Measurements from ENCODE around the gene POLR3B. TPM values are rescaled to one million over a fixed set of nuclear protein-coding genes. Genes with fewer than 3 reads are reported as not detected.

The POLR3B gene
- total and polyA plus RNA-seq, 10 of the 15 experiments (the other 5 are each of a cell fraction or from before 2014, with no cell fraction given) = 2.3 to 10.5 (median 8.0) TPM

DNA sequence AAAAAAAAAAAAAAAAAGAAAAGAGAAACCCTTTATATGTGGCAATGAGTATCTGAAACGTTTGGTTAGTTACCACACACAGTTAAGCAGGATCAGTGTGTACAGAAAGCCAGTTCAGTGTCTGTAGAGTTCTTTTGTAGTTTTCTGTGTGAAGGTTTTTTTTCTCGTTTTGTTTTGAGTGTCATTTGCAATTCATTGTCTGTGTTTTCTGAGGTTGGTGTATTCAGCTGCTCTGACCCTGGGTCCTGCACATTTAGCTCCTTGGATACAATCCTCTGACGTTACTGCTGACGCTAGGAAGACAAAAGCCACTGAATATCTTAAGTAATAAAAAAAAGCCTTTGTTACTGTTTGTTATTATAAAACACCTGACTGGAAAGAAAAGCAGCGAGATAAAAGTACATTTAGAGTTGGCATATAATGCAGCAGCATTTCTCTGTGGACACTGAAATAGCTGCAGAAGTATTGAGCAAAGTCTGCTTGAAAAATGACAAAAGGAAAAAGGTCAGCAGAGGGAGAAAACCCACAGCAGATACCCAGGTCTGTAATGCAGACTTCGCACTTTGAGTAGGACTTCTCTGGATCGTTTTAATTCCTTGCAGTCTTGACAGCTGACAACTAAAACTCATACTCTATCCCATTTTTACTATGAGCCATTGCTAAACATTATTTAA, 89.0 kb downstream of the POLR3B start:
- Histone ChIP-seq H3K79me2 (ENCODE audit: control insufficient read depth, insufficient read depth, low read length) (no peaks in the 10 kb centered on the region), H3K4me3 (no peak overlapping the region), H4K20me1 (ENCODE audit: control insufficient read depth, insufficient read depth) (no peaks in the 10 kb centered on the region), H3K4me2 (ENCODE audit: control insufficient read depth, insufficient read depth) (no peak overlapping the region), H3K4me1 (ENCODE audit: control insufficient read depth, insufficient read depth, low read length) (no peaks in the 10 kb centered on the region), H2AFZ (ENCODE audit: control insufficient read depth, low read depth, low read length) (no peak overlapping the region), H3K36me3 (ENCODE audit: control insufficient read depth in 2 of 2, insufficient read depth in 2 of 2, low read length in 1 of 2) (no peaks in the 10 kb centered on the region), H3K9me3 (replicated peaks; ENCODE audit: control insufficient read depth, insufficient read depth, low read length) (no peaks in the 10 kb centered on the region), H3K27ac (ENCODE audit: control insufficient read depth, insufficient read depth) (no peak overlapping the region), H3K27me3 (replicated peaks in 1 of 2; ENCODE audit: control insufficient read depth in 2 of 2, insufficient read depth in 2 of 2, low read length in 1 of 2) (no peaks in the 10 kb centered on the region), H3K9ac (ENCODE audit: control insufficient read depth, insufficient read depth, low read length) (no peak overlapping the region)
- 82% methylated on average over 7 of the region's 7 CpGs for whole genome bisulfite sequencing (ENCODE audit: insufficient coverage, insufficient replicate concordance, low lambda C conversion rate, missing lambda C conversion rate)
- in situ Hi-C loops (cut with MboI) (no loop called here), intact Hi-C loops (cut with micrococcal nuclease; ENCODE audit: unreplicated experiment) (no loop called here)
- ChIA-PET POLR2A (interaction anchor here (0.6 to 1.1 kb wide), 2 partner anchors 10 to 181 kb away, joined by 4 to 8 read pairs; no protein-coding TSS in a partner anchor), SMC1A (ENCODE audit: uncharacterized antibody, unreplicated experiment) (interaction anchor here (1.0 to 1.8 kb wide), 4 partner anchors 10 to 228 kb away, joined by 3 to 6 read pairs (median 4); no protein-coding TSS in a partner anchor), CTCF (interaction anchor here (0.7 to 0.8 kb wide), 2 partner anchors 11 to 135 kb away, joined by 4 read pairs; no protein-coding TSS in a partner anchor), RAD21 (ENCODE audit: unreplicated experiment) (no interaction called here)
- FAIRE-seq (no peak), ATAC-seq (no peak), DNase-seq (ENCODE audit: low read depth, low spot score) (no peak)
- no TSS peak for BruUV-seq (replicated peaks)
- TF ChIP-seq TCF7 (IDR thresholded peaks at IDR 0.05; ENCODE audit: borderline replicate concordance) (no peak), YBX1 (IDR thresholded peaks at IDR 0.05) (no peak), MTA3 (IDR thresholded peaks at IDR 0.05; ENCODE audit: borderline replicate concordance, low read length) (no peak), MEF2B (IDR thresholded peaks at IDR 0.05; ENCODE audit: partially characterized antibody, poor library complexity, severe bottlenecking) (no peak), SUPT20H (IDR thresholded peaks at IDR 0.05; ENCODE audit: borderline replicate concordance, control insufficient read depth, low read depth, low read length) (no peak), KLF5 (IDR thresholded peaks at IDR 0.05; ENCODE audit: partially characterized antibody) (no peak), GABPA (IDR thresholded peaks at IDR 0.05; ENCODE audit: low read depth) (no peak)
- TF ChIP-seq, protein P1, sequence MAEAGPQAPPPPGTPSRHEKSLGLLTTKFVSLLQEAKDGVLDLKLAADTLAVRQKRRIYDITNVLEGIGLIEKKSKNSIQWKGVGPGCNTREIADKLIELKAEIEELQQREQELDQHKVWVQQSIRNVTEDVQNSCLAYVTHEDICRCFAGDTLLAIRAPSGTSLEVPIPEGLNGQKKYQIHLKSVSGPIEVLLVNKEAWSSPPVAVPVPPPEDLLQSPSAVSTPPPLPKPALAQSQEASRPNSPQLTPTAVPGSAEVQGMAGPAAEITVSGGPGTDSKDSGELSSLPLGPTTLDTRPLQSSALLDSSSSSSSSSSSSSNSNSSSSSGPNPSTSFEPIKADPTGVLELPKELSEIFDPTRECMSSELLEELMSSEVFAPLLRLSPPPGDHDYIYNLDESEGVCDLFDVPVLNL (IDR thresholded peaks at IDR 0.05; ENCODE audit: low read depth, low read length) = no peak
- TF ChIP-seq, protein P2, sequence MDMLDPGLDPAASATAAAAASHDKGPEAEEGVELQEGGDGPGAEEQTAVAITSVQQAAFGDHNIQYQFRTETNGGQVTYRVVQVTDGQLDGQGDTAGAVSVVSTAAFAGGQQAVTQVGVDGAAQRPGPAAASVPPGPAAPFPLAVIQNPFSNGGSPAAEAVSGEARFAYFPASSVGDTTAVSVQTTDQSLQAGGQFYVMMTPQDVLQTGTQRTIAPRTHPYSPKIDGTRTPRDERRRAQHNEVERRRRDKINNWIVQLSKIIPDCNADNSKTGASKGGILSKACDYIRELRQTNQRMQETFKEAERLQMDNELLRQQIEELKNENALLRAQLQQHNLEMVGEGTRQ (IDR thresholded peaks at IDR 0.05; ENCODE audit: borderline replicate concordance, low read depth, low read length) = no peak
- TF ChIP-seq, protein P3, sequence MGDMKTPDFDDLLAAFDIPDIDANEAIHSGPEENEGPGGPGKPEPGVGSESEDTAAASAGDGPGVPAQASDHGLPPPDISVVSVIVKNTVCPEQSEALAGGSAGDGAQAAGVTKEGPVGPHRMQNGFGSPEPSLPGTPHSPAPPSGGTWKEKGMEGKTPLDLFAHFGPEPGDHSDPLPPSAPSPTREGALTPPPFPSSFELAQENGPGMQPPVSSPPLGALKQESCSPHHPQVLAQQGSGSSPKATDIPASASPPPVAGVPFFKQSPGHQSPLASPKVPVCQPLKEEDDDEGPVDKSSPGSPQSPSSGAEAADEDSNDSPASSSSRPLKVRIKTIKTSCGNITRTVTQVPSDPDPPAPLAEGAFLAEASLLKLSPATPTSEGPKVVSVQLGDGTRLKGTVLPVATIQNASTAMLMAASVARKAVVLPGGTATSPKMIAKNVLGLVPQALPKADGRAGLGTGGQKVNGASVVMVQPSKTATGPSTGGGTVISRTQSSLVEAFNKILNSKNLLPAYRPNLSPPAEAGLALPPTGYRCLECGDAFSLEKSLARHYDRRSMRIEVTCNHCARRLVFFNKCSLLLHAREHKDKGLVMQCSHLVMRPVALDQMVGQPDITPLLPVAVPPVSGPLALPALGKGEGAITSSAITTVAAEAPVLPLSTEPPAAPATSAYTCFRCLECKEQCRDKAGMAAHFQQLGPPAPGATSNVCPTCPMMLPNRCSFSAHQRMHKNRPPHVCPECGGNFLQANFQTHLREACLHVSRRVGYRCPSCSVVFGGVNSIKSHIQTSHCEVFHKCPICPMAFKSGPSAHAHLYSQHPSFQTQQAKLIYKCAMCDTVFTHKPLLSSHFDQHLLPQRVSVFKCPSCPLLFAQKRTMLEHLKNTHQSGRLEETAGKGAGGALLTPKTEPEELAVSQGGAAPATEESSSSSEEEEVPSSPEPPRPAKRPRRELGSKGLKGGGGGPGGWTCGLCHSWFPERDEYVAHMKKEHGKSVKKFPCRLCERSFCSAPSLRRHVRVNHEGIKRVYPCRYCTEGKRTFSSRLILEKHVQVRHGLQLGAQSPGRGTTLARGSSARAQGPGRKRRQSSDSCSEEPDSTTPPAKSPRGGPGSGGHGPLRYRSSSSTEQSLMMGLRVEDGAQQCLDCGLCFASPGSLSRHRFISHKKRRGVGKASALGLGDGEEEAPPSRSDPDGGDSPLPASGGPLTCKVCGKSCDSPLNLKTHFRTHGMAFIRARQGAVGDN (IDR thresholded peaks at IDR 0.05) = no peak

All from GM12878 (cell line).